ENCODE measurements around the gene RRBP1.

DNA sequence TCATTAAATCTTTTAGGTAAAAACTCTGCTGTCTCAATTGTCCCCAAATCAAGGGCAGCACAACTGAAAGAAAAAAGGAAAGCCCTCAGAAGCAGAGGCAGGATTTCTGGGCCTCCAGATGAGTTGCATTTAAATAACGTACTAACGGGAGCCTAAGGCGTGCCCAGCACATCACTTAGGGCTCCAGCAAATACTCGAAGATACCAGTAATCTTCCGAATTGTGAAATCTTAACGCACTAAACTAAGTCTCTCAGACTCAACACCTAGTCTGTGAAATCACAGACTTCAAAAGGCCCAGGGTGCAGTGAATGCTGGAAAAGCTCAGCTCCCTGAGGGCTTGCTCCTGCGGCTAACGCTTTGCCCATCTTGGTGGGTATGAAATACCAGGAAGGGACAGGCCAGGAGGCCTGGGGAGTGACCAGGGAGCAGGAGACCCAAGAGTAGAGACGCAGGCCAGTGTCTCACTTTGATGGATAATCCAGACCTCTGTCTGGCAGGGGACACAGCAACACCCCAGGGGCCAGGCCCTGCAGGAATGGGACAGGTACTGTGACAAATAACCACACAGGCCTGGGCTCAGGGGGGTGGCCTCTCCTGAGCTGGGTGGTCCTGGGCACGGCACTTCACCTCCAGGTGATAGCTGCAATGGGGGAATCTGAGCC is 36.4 kb downstream of the RRBP1 start:
- TF ChIP-seq, protein P1, sequence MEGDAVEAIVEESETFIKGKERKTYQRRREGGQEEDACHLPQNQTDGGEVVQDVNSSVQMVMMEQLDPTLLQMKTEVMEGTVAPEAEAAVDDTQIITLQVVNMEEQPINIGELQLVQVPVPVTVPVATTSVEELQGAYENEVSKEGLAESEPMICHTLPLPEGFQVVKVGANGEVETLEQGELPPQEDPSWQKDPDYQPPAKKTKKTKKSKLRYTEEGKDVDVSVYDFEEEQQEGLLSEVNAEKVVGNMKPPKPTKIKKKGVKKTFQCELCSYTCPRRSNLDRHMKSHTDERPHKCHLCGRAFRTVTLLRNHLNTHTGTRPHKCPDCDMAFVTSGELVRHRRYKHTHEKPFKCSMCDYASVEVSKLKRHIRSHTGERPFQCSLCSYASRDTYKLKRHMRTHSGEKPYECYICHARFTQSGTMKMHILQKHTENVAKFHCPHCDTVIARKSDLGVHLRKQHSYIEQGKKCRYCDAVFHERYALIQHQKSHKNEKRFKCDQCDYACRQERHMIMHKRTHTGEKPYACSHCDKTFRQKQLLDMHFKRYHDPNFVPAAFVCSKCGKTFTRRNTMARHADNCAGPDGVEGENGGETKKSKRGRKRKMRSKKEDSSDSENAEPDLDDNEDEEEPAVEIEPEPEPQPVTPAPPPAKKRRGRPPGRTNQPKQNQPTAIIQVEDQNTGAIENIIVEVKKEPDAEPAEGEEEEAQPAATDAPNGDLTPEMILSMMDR (IDR thresholded peaks at IDR 0.05; ENCODE audit: poor library complexity) = no peak
- no peak for TF ChIP-seq EZH2 (IDR thresholded peaks at IDR 0.05; ENCODE audit: borderline replicate concordance)
- no peak for TF ChIP-seq EZH2phosphoT487 (IDR thresholded peaks at IDR 0.05; ENCODE audit: low read depth, severe bottlenecking, unreplicated experiment)

Data from hepatocyte (in vitro differentiated cells).